Left renal cortex interstitium (tissue), 4 donors: ENCODE data around the gene ADCY2. TPM values are rescaled to one million over a fixed set of nuclear protein-coding genes. Genes with fewer than 3 reads are reported as not detected.
A peak's percentile ranks its signal among the peaks of the same experiment; 100 is the strongest.

Experiments
- DNase-seq, 4 donors: peaks; one replicate each; pipeline ENCODE4 v3.0.0-alpha.2; 2013; ENCODE audit warnings: low read depth in 4 of 4, low spot score in 2 of 4, missing footprints in 1 of 4
- polyA plus RNA-seq, 4 donors: library from polyadenylated mRNA; unstranded; fragments of 120-200 nt; gene quantifications; one replicate each; pipeline ENCODE4 v1.2.1, GENCODE V29; 2013; ENCODE audit not compliant: insufficient read length in 4 of 4

The ADCY2 gene
- polyA plus RNA-seq, 4 donors: 4.1 to 6.4 (median 5.1) TPM

DNA sequence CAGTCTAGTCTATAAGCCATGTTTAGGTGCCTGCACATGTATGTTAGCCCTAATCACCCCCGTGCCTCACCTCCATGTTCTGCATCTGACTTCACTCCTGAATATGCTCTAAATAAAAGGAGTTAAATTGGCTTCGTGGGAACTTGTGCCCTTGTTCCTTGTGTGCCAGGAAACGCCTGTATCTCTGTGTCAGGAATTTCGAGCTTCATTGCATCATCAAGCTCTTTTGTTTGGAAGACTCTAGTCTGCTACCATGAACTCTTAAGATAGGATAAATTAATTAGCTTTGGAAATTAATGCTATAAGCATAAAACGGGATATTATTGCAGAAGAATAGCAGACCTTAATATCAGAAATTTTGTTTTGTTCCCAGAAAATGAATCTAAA, 99.2 kb downstream of the ADCY2 start:
- DNase-seq: no peak

DNA sequence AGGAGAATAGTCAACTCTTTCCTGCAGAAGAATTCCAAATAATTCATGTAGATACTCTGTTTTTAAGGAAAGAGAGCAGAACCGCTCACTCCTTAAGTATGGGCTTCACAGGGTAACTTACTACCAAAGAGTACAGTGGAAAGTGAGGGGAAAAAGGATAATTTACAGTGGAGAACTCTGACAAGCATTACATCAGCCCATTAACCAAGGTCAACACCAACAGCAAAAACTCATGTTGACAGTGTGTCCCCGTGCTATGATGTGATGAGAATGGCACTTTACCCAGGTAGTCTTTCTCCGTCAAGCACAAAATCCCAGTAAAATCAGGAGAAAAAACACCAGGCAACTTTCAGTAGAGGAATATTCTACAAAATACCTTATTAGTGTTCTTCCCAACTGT, 104.3 kb downstream of the ADCY2 start:
- no peak for DNase-seq

GRCh38 chr5:7501061-7501460, 105.1 kb downstream of the ADCY2 start:
- DNase-seq: no peak

DNA sequence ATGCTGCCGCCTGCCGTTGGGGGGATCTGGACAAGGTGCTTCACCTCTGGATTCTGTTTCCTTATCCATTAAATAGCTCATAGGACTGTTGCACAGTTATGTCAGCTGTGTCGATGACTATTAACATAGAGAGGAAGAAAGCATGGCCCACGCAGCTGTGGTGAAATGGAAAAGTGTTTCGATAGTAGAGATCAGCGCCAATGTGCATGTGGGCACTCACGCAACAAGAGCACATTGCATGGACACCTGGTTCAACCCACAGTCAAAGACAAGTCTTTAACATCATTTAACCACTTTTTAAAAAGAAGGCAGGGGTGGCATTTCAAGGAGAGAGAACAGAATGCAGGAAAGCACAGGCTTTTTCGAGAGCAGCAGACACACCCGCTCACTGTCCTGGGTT, 107.6 kb downstream of the ADCY2 start:
- no peak for DNase-seq

DNA sequence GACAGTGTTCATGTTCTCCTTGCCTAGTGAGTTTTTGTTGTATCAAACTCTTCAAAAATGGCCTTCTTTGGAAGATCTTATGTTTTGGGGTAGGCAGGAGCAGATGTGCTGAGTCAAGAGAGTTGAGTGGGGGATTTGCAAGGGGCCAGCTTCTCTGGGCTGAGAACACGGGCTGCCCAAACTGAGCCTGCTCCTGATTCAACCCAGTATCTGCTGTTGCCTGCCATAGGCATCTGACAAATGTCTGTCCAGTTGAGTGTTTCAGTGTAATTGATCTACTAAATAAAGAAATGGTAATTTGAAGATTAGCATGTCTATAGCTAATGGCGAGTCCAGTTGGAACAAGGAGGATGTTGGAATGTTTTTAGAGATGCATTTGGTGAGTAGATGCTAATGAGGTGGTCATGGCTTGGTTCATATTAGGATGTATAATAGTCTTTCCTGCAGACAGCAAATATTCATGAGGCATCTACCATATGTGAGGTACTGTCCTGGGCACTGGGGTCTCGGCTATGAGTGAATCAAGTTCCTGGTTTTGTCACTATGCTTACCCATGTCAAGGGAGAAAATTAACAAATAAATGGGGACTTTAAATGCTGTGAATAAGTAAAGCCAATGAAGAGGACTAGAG, 119.5 kb downstream of the ADCY2 start:
- no peak for DNase-seq

GRCh38 chr5:7516253-7516652, 120.3 kb downstream of the ADCY2 start:
- no peak for DNase-seq

DNA sequence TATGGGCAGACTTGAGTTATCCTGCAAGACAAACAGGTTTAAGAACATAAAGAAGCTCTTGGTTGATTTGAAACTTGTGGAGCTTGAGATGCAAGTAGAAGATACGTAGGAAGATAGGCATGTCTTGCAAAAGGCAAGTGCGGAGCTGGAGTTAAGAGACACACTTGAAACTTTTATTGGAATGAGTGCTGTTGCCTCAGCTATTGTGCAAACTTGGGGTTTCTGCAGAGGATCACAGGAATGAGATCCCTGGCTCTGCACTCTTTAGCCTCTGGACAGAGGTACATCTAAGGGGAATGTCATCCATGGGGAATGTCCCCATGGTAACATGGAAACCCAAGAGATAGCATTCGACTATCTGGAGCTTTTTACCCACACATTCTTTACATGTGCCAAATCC, 121.1 kb downstream of the ADCY2 start:
- DNase-seq: no peak

DNA sequence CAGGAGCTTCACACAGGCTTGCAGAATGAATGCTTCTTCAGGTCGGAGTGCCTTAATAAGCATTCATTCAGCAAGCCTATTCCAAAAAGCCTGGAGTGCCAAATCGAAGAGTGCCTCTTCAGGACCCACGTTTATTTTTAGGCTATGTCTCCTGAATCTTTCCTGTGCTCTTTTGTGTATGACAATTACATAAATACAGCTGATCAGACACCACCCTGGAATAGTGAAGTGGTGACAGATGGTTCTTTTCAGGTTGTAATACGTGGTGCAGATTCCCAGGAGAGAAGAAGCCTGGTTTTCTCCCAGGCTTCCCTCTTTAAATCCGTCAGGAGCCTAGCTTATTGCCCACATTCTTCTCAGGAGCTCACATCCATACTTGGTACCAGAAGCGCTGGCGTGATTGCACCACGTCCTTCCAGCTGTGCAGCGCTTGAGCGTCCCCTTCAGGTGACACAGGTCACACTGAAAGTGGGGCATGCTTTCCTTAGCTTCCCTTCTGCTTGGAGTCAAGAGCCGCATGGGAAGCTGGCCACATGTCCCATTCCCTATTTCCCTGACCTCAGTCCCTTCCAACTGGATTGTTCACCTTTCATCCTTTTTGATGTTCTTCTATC, 123.1 kb downstream of the ADCY2 start:
- no peak for DNase-seq

GRCh38 chr5:7519564-7519963, 123.6 kb downstream of the ADCY2 start:
- DNase-seq: no peak

DNA sequence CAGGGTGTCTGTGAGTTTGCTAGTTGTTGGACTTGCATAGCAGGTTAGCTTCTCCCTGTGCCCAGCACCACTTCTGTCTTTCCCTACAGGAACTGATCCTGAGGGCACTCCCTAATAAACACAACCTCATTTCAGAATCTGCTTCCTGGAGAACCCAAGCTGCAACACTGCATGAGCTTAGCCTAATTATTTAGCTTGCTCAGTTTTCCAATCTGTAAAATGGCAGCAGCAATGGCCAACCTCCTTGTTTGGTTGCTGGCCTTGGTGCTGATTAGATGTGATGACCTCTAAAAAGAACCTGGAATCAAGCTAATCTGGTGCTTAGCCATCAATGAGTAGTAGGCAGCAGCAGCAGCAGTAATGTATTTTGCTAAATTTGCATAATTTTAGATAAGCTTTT, 133.9 kb downstream of the ADCY2 start:
- DNase-seq: no peak

- no peak for DNase-seq
Measured at GRCh38 chr5:7533941-7534340, 138.0 kb downstream of the ADCY2 start.

GRCh38 chr5:7534505-7534904, 138.6 kb downstream of the ADCY2 start:
- no peak for DNase-seq

DNA sequence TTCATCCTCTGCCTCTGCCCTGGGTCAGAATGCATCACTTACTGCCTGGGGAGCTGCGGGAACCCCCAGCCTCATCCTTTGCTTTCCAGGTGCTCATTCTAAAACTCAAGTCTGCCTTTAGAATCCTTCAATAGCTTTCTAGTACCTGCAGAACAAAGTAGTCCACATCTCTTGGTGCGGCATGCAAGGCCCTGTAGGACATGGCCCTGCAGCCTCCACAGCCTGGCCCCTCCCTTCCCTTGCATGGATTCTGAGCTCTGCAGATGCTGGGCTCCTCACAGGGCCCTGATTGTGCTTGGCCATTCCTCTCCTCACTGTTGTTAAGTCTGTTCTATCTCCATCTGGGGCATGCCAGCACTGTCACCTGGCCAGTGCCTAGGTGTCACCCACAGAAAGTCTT, 141.6 kb downstream of the ADCY2 start:
- DNase-seq: no peak

GRCh38 chr5:7539571-7539970, 143.6 kb downstream of the ADCY2 start:
- no peak for DNase-seq

GRCh38 chr5:7540736-7541485, 145.0 kb downstream of the ADCY2 start:
- no peak for DNase-seq

DNA sequence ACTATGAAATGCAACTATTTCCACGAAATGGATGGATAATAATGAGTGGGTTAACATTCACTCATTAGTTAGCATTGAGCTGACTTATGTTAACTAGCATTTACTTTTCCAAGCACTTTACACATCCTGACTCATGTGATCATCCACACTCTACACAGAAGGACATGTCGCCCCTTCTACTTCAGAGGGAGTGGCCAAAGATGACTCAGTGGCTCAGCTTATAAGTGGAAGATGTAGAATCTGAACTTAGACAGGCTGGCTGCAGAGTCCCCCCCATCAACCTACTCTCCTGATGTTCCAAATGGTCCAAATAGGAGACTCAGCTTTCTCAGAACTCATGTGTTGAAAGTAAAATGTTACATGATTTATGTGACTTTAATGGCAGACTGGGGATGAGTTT, 146.0 kb downstream of the ADCY2 start:
- DNase-seq: no peak

DNA sequence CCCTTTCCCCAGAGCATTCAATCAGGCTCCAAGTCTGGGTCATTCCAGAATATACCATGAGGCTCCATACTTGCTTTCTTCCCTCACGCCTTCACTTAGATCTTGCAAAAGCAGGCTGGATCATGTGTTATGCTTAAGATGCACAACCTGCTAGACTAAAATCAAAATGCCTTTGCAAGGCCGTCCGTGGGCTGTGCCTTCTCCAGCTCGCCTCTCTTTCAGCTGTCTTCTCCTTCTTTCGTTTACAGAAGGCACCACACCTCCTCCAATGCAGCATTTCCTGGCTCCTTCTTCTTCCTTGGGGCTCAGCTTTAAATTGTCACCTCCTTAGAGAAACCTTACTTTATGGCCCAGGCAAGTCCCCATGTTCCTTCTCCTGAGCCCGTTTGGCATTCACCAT, 150.6 kb downstream of the ADCY2 start:
- DNase-seq: no peak

- peak in 1 of 4 donors; percentile 1 for DNase-seq
Measured at GRCh38 chr5:7548596-7548995, 152.7 kb downstream of the ADCY2 start.

DNA sequence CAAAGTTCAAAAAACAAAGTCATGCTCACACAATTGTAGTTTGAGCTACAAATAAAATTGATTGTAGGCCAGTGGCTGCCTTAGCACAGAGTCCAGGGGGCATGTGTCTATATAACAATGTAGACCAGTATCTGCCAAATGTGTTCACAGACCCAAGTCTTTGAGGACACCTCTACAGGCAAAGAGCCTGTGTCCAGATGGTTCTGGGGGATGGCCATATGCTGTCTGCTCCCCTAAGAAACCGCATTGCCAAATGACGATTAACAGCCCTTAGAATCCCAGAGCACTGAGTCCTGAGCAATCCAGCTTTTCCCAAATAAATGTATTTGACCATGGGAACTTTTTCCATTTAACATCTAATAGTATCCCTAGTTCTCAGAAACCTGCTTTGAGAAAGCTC, 169.6 kb downstream of the ADCY2 start:
- no peak for DNase-seq

- peak in 3 of 4 donors; percentile 9 to 51 (median 38) for DNase-seq
Measured at GRCh38 chr5:7576023-7576715, 180.2 kb downstream of the ADCY2 start.

DNA sequence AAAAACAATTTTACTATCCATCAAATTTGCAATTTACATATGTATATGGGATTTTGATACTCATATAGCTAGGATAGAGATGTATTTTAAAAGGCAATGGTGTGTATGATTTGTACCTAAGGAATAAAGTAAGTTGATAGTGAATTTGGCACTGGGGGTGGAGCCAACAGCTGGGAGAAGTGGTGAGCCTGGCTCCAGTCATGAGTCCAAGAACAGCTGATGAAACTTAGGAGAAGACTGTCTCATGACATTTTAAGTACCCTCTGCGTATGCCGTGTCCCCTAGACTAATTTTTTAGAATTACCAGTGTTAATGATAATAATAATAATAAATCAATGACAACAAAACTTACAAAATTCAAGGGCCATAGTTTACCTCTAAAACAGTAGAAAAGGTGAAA, 181.4 kb downstream of the ADCY2 start:
- DNase-seq: no peak
